Muscle layer of colon (tissue), 2 donors: ENCODE measurements around the gene RHBDL3.

ENCODE experiments used
- H3K27ac ChIP-seq: one replicate; pipeline ENCODE4 v1.7.0; 2013; ENCODE audit warnings: low read depth, mild to moderate bottlenecking, low read length, moderate library complexity
- H3K27me3 ChIP-seq, 2 donors: one replicate each; pipeline ENCODE4 v1.7.0; 2013; ENCODE audit warnings: low read length in 2 of 2, mild to moderate bottlenecking in 2 of 2; ENCODE audit not compliant: insufficient read depth in 2 of 2, control insufficient read depth in 1 of 2
- H3K36me3 ChIP-seq: one replicate; pipeline ENCODE4 v1.7.0; 2013; ENCODE audit warnings: mild to moderate bottlenecking, low read length; ENCODE audit not compliant: insufficient read depth
- H3K4me1 ChIP-seq: one replicate; pipeline ENCODE4 v1.7.0; 2013; ENCODE audit warnings: mild to moderate bottlenecking, low read length; ENCODE audit not compliant: insufficient read depth
- H3K4me3 ChIP-seq, 2 donors: one replicate each; pipeline ENCODE4 v1.7.0; 2013; ENCODE audit warnings: low read length in 2 of 2, low read depth in 1 of 2, mild to moderate bottlenecking in 1 of 2, moderate library complexity in 1 of 2
- H3K9ac ChIP-seq: one replicate; pipeline ENCODE4 v1.7.0; 2013; ENCODE audit warnings: low read length
- H3K9me3 ChIP-seq: one replicate; pipeline ENCODE4 v1.7.0; 2013; ENCODE audit warnings: mild to moderate bottlenecking, low read length
- donor health status: abdominal sarcoma.
- donor health status: Adenocarcinoma of cecum.

RHBDL3 gene

DNA sequence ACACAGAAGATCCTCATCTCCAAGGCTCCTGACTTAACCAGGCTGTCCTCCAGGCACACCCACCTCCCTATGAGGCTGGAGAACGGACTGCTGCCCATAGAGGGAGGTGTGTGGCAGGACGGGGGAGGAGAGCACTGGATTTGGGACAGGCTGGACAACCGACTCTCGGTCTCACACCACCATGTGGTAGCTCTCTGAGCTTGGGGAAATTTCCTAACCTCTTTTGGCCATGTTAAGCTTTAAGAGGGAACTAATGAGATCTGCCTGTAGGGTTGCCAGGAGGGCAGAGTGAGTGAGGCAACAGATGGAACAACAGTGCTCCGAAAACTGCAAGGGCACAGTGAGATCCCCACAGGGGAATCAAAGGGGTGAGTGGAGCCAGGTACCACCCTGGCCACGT, 32.7 kb downstream of the RHBDL3 start:
- Histone ChIP-seq H3K36me3 (no peaks in the 10 kb centered on the region), H3K27ac (no peak overlapping the region), H3K27me3 (no peaks in the 10 kb centered on the region), H3K9me3 (no peaks in the 10 kb centered on the region), H3K9ac (no peak overlapping the region), H3K4me1 (no peaks in the 10 kb centered on the region), H3K4me3 (no peak overlapping the region)

DNA sequence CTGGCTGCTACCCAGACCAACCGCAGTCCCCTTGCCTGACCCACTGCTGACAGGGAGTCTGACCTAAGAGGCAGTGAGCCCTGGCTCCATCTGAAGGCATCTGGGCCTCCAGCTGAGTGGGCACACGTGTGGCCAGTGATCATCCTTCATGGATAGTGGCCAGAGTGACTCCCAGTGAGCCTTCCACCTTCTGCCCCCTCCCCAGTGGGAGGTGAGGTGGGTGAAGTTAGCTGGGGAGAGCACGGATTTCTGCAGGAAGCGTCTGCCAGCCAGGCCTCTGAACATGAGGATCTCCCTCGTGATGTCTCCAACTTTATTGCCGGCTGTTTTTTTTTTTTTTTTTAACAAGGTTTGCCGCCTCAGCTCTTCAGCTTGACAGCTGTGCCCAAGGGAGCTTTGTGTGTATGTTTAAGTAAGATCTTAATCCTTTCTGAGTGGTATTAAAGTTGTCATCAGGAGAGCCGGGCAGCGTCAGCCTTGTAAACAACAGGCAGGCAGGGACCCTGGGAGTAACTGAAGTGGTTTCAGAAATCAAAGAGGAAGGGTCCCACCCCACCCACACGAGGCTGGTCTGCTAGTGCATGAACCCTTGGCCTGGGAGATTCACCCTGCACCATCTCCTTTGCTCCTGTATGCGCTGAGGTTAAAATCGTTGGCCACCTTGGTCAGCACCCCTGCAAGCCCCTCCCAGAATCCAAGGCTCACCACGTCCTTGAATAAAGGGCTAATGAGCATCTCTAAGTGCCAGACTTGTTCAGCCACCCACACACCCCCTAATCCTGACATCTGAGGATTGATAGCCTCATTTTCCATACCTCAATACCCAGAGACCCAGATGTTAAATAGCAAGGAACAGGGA, 33.3 kb downstream of the RHBDL3 start:
- no peaks in the 10 kb centered on the region for H3K4me1 ChIP-seq

DNA sequence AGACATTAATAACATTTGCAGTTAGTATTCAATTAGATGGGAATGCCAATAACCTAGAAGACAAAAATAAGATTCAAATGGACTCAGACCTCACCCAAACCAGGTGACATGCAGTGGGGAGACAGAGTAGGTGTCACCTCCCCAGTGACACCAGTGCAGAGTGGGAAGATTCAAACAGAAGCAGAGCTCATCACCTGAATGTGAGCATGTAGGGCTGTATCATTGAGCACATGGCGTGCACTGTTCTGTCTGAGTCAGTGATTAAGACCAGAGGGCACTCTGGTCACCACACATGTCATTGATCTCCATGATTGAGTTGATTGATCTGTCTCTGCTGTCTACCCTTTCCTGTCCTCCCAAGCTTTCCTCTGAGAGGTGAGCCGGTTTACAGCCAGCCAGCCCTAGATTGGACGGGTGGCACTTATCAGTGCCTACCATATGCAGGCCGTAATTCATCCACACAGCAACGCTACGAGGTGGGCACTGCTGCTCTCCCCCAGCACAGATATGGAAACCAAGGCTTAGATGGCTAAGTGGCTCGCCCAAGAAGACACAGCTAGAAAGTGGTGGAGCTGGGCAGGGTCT, 34.0 kb downstream of the RHBDL3 start:
- Histone ChIP-seq H3K36me3 (no peaks in the 10 kb centered on the region), H3K4me3 (no peak overlapping the region), H3K9me3 (no peaks in the 10 kb centered on the region), H3K9ac (no peak overlapping the region), H3K4me1 (no peaks in the 10 kb centered on the region), H3K27me3 (no peaks in the 10 kb centered on the region), H3K27ac (no peak overlapping the region)

More for the DNA sequence above, 33.3 kb downstream of the RHBDL3 start:
- Histone ChIP-seq H3K36me3 (no peaks in the 10 kb centered on the region), H3K9ac (no peak overlapping the region), H3K4me3 (no peak overlapping the region), H3K9me3 (no peaks in the 10 kb centered on the region), H3K27ac (no peak overlapping the region), H3K27me3 (no peaks in the 10 kb centered on the region)

DNA sequence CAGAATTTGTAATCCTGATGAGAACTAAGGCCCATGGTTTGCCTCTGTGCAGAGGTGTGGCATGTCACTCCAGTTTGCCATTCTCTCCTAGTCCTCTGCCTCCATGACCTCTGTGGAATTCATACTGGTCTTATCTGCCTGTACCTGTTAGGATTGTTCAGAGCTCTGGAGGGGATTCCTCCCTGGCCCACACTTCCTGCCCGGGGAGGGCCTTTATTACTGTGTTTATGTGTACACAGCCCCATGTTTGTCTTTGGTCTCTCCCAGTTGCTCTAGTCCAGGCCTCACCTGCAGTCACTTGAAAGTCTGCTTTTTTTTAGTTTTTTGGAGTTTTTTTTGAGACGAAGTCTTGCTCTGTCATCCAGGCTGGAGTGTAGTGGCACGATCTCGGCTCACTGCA, 36.4 kb downstream of the RHBDL3 start:
- H3K9me3 ChIP-seq, result no peaks in the 10 kb centered on the region
- H3K36me3 ChIP-seq, result no peaks in the 10 kb centered on the region
- no peak overlapping the region for H3K27ac ChIP-seq
- no peak overlapping the region for H3K4me3 ChIP-seq
- no peaks in the 10 kb centered on the region for H3K27me3 ChIP-seq
- H3K9ac ChIP-seq, result no peak overlapping the region
- H3K4me1 ChIP-seq, result no peaks in the 10 kb centered on the region

DNA sequence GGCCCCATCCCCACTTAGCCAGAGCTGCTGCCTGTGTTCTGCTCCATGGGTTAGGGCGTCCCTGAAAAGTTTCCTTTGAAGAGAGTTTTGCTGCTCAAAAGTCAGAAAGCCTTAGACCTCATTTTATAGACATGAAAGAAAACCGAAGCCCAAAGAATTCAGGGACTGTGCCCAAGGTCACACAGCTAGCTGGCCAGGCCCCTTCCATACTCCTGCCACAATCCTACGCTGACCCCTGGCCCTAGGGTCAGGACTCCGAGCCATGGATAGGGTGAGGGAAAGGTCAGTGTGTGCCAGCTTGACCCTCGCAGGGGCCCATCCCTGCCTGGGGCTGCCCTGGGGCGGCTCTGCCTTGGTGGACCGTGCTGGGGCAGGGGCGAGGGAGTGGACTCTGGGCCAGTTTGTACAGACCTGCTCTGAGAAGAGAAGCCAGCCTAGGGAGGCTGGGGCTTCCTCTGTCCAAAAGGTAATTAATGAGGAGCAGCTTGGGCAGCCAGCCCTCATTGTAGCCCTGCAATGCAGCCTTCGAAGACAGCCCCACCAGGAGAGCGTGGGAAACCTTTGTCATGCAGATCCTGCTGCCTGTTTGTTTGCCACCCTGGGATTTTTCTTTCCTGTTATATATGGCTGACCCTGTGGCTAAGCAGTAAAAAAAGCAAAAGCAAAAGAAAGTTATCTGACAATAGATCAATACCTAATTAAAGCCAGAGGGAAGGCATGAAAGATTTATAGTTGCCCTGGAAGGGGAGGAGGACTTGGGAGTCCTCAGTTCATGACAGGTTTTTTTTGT, 37.4 kb downstream of the RHBDL3 start:
- Histone ChIP-seq H3K27me3 (no peaks in the 10 kb centered on the region), H3K27ac (no peak overlapping the region), H3K4me3 (no peak overlapping the region), H3K4me1 (no peaks in the 10 kb centered on the region), H3K36me3 (no peaks in the 10 kb centered on the region), H3K9ac (no peak overlapping the region), H3K9me3 (no peaks in the 10 kb centered on the region)

DNA sequence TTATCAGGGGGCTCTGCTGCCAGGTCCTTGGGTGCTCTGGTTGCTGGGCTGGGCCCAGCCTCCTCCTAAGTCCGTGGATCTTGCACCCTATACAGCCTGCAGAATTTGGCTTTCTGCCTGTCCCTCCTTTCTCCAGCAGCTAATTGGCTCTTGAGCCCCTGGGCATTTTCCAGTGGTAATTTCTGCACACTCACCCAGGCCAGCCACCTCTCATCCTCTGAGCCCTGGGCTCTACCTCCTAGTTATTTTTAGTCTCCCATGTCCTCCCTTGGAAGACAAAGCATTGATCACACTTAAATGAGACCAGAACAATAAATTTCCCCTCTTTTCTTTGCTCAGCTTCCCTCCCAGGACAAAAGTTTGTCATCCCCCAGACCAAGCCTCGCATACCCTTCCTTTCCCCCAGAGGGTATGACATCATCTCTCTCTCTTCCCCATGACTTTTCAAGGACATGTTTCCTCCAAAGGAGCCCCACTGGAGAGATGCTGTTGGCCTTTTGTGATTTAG, 38.2 kb downstream of the RHBDL3 start:
- no peak overlapping the region for H3K27ac ChIP-seq
- no peaks in the 10 kb centered on the region for H3K4me1 ChIP-seq

DNA sequence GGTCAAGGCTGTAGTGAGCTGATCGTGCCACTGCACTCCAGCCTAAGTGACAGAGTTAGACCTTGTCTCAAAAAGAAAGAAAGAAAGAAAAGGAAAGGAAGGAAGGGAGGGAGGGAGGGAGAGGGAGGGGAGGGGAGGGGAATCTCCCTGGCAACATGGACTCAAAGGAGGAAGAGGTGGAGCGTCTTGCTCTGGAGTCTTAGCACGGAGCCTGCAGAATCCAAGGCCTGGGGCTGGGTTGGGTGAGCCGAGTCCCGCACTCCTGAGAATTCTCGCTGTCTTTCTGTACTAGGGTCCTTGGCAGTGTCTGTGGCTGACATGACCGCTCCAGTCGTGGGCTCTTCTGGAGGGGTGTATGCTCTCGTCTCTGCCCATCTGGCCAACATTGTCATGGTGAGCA, 39.4 kb downstream of the RHBDL3 start:
- H3K9me3 ChIP-seq, result no peaks in the 10 kb centered on the region
- H3K27me3 ChIP-seq, result no peaks in the 10 kb centered on the region
- H3K4me3 ChIP-seq, result no peak overlapping the region
- H3K4me1 ChIP-seq, result no peaks in the 10 kb centered on the region
- H3K9ac ChIP-seq, result no peak overlapping the region
- H3K36me3 ChIP-seq, result no peaks in the 10 kb centered on the region
- no peak overlapping the region for H3K27ac ChIP-seq

More for the DNA sequence above, 38.2 kb downstream of the RHBDL3 start:
- Histone ChIP-seq H3K9me3 (no peaks in the 10 kb centered on the region), H3K4me3 (no peak overlapping the region), H3K27me3 (no peaks in the 10 kb centered on the region), H3K9ac (no peak overlapping the region), H3K36me3 (no peaks in the 10 kb centered on the region)

DNA sequence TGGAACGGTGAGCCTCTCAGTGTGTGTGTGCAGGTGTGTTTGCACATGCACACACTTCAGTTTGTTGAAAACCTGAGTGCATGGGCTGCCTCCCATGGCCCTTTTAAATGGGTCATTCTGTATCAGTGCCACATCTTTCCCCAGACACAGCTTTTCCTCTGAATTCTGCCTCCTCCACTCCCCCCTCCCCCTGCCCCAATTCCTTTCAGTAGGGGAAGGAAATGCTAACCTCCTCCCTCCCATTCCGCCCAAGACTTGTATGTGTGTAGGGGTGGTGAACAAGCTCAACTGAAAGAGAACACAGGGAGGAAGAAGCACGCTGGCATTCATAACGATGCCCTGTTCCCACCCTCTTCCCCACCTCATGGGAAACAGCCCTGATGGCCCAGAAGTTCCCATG, 42.0 kb downstream of the RHBDL3 start:
- Histone ChIP-seq H3K4me1 (no peaks in the 10 kb centered on the region), H3K9me3 (no peaks in the 10 kb centered on the region)

DNA sequence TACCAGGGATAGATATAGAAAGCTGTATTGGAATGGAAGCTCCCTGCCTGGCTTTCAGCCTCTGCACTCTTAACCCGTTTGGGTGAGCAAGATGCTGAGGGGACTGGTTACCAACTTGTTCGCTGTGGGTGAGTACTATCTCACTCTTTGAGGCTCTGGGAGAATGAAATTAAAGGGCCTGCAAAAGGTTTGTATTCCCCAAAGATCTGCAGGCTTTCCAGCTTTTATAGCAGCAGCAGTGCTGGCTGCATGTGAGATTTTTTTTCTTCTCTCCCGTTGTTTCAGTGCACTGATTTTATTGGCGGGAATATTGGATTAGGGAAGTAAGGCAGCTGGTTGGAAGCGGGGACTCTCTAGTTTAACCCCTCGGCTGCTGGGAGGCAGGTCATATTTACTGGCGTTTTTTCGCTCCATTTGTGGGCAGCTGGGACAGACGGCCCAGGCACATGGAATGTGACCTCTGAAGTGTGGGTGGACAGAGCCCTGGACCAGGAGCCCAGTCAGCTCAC, 45.5 kb downstream of the RHBDL3 start:
- Histone ChIP-seq H3K4me1 (no peaks in the 10 kb centered on the region), H3K4me3 (peak overlapping the region; percentile 2 to 35), H3K27ac (no peak overlapping the region), H3K36me3 (no peaks in the 10 kb centered on the region), H3K27me3 (no peaks in the 10 kb centered on the region), H3K9me3 (no peaks in the 10 kb centered on the region), H3K9ac (no peak overlapping the region)

More for the DNA sequence above, 42.0 kb downstream of the RHBDL3 start:
- Histone ChIP-seq H3K36me3 (no peaks in the 10 kb centered on the region), H3K9ac (no peak overlapping the region), H3K4me3 (no peak overlapping the region), H3K27ac (no peak overlapping the region), H3K27me3 (no peaks in the 10 kb centered on the region)

DNA sequence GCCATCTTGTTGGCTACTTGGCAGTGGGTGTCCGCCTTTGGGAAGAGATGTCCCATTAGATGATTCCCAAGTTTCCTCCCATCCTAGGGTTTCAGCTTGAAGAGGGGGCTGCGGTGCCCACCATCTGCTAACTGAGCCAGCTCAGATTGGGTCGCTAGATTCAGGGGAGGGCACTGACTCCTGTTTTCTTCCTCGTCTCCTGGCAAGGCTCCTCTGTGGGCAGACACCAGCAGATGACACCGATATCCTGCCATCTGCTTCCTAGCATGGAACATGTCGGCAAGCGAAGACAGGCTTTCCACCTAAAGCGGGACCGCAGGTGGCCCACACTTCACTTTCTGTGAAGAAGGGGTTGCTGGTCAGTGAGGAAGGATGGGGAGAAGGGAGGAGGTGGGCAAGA, 49.0 kb downstream of the RHBDL3 start:
- H3K9ac ChIP-seq, result no peak overlapping the region
- no peaks in the 10 kb centered on the region for H3K9me3 ChIP-seq
- H3K27ac ChIP-seq, result no peak overlapping the region
- H3K27me3 ChIP-seq, result no peaks in the 10 kb centered on the region
- H3K36me3 ChIP-seq, result no peaks in the 10 kb centered on the region
- H3K4me3 ChIP-seq, result no peak overlapping the region
- H3K4me1 ChIP-seq, result no peaks in the 10 kb centered on the region

DNA sequence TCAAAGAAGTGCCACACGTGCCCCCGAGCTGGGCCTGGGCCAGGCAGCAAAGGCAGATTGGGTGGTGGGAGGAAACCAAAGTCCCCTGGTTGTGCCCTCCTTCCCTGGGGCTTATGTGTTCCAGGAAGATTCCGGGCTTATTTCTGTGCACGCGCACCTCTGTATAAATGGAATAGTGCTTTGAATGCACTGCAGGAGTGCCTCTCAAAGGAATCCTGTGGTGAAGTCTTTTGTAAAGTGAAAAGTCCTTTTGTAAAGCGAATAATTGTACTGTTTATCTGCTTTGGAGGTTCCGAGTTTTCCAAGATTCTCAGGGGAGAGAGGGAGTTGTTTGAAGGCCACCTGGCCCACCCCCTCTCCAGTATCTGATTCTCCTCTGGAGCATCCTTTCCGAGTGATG, 49.5 kb downstream of the RHBDL3 start:
- Histone ChIP-seq H3K36me3 (no peaks in the 10 kb centered on the region), H3K4me3 (no peak overlapping the region), H3K27me3 (no peaks in the 10 kb centered on the region), H3K27ac (no peak overlapping the region), H3K9ac (no peak overlapping the region), H3K4me1 (no peaks in the 10 kb centered on the region), H3K9me3 (no peaks in the 10 kb centered on the region)
